H7 (cell line): Measurements from ENCODE around the gene JMY. TPM values are rescaled to one million over a fixed set of nuclear protein-coding genes. Genes with fewer than 3 reads are reported as not detected.

Experiments
- DNase-seq: peaks from one replicate; pipeline ENCODE4 v3.0.0; 2012
- H3K27me3 ChIP-seq: 2 replicates; pipeline ENCODE4 v1.6.0; 2011; ENCODE audit warnings: mild to moderate bottlenecking, low read length; ENCODE audit not compliant: control insufficient read depth, insufficient read depth
- H3K36me3 ChIP-seq: replicated peaks from 2 replicates; pipeline ENCODE4 v1.5.1; 2011; ENCODE audit warnings: low read length; ENCODE audit not compliant: control insufficient read depth, insufficient read depth
- H3K4me3 ChIP-seq: 2 replicates; pipeline ENCODE4 v1.5.1; 2011; ENCODE audit warnings: low read depth, mild to moderate bottlenecking, control low read depth, low read length, moderate library complexity; ENCODE audit not compliant: insufficient read depth
- total RNA-seq: library from RNA; depleted of rRNA; stranded (reverse); fragments of >200 nt; shearing (Covaris generic); gene quantifications from 2 replicates; pipeline ENCODE4 v1.2.3, GENCODE V29; 2014

JMY gene
- total RNA-seq, 1 experiment from 2014 or later, result 8.7 TPM

GRCh38 chr5:79295029-79295428 lies 59.1 kb downstream of the JMY start:
- Histone ChIP-seq H3K4me3 (no peak overlapping the region), H3K27me3 (no peaks in the 10 kb centered on the region), H3K36me3 (no peaks in the 10 kb centered on the region)
- no peak for DNase-seq

- Histone ChIP-seq H3K36me3 (peaks cover 5% of the 10 kb centered on the region), H3K4me3 (no peak overlapping the region), H3K27me3 (no peaks in the 10 kb centered on the region)
- DNase-seq, result no peak
Observed at GRCh38 chr5:79297661-79298060, 61.7 kb downstream of the JMY start.

- Histone ChIP-seq H3K36me3 (peaks cover 5% of the 10 kb centered on the region), H3K4me3 (no peak overlapping the region), H3K27me3 (no peaks in the 10 kb centered on the region)
- DNase-seq, result no peak
Observed at GRCh38 chr5:79301046-79301712, 65.2 kb downstream of the JMY start.

- DNase-seq, result no peak
- Histone ChIP-seq H3K27me3 (no peaks in the 10 kb centered on the region), H3K4me3 (no peak overlapping the region), H3K36me3 (peaks cover 5% of the 10 kb centered on the region)
Observed at GRCh38 chr5:79302454-79302853, 66.5 kb downstream of the JMY start.

GRCh38 chr5:79305706-79306105 lies 69.8 kb downstream of the JMY start:
- Histone ChIP-seq H3K36me3 (peaks cover 4% of the 10 kb centered on the region), H3K4me3 (no peak overlapping the region), H3K27me3 (no peaks in the 10 kb centered on the region)
- no peak for DNase-seq

- DNase-seq, result no peak
- Histone ChIP-seq H3K4me3 (no peak overlapping the region), H3K36me3 (peaks cover 5% of the 10 kb centered on the region), H3K27me3 (no peaks in the 10 kb centered on the region)
Observed at GRCh38 chr5:79318935-79319614, 83.1 kb downstream of the JMY start.

GRCh38 chr5:79329453-79329852 lies 93.5 kb downstream of the JMY start:
- H3K36me3 ChIP-seq, result no peaks in the 10 kb centered on the region
- no peak overlapping the region for H3K4me3 ChIP-seq
- no peaks in the 10 kb centered on the region for H3K27me3 ChIP-seq
- DNase-seq, result no peak

GRCh38 chr5:79330071-79330470 lies 94.1 kb downstream of the JMY start:
- no peaks in the 10 kb centered on the region for H3K36me3 ChIP-seq
- H3K27me3 ChIP-seq, result no peaks in the 10 kb centered on the region
- no peak for DNase-seq
- no peak overlapping the region for H3K4me3 ChIP-seq

GRCh38 chr5:79333852-79334557 lies 98.1 kb downstream of the JMY start:
- Histone ChIP-seq H3K27me3 (no peaks in the 10 kb centered on the region), H3K4me3 (no peak overlapping the region), H3K36me3 (no peaks in the 10 kb centered on the region)
- DNase-seq, result peak; percentile 65

- H3K36me3 ChIP-seq, result no peaks in the 10 kb centered on the region
Observed at GRCh38 chr5:79346420-79346824, 110.5 kb downstream of the JMY start.

GRCh38 chr5:79349047-79349446 lies 113.1 kb downstream of the JMY start:
- no peak overlapping the region for H3K4me3 ChIP-seq
- H3K36me3 ChIP-seq, result no peaks in the 10 kb centered on the region
- DNase-seq, result no peak
- H3K27me3 ChIP-seq, result no peaks in the 10 kb centered on the region

More at GRCh38 chr5:79346420-79346824, 110.5 kb downstream of the JMY start:
- H3K27me3 ChIP-seq, result no peaks in the 10 kb centered on the region
- no peak for DNase-seq
- no peak overlapping the region for H3K4me3 ChIP-seq

GRCh38 chr5:79349881-79350280 lies 114.0 kb downstream of the JMY start:
- Histone ChIP-seq H3K36me3 (no peaks in the 10 kb centered on the region), H3K4me3 (no peak overlapping the region), H3K27me3 (no peaks in the 10 kb centered on the region)
- no peak for DNase-seq

GRCh38 chr5:79357398-79357797 lies 121.5 kb downstream of the JMY start:
- H3K36me3 ChIP-seq, result no peaks in the 10 kb centered on the region
- H3K4me3 ChIP-seq, result no peak overlapping the region
- no peak for DNase-seq

More at GRCh38 chr5:79357398-79357797, 121.5 kb downstream of the JMY start:
- no peaks in the 10 kb centered on the region for H3K27me3 ChIP-seq
